ENCODE data around the gene CFAP57.

GRCh38 chr1:43246466-43247213 is 74.5 kb downstream of the CFAP57 start:
- TF ChIP-seq POLR2A (IDR thresholded peaks at IDR 0.05) (no peak), CTCF (IDR thresholded peaks at IDR 0.05) (no peak)

Data from prostate gland (tissue), 2 donors.